Cardiac muscle cell (in vitro differentiated cells and primary cell): ENCODE results near the gene MARK1. TPM values are rescaled to one million over a fixed set of nuclear protein-coding genes. Genes with fewer than 3 reads are reported as not detected.

Experiments
- DNase-seq, 2 donors: peaks; one replicate each; pipeline versions ENCODE4 v3.0.0 to v3.0.0-alpha.2; 2010 to 2017; ENCODE audit warnings: low read depth in 1 of 2, low spot score in 1 of 2
- H3K27ac ChIP-seq: fragments of 200-600 bp; sonication (generic); 2 replicates; pipeline ENCODE4 v1.5.1; 2016
- H3K27me3 ChIP-seq: fragments of 200-600 bp; sonication (generic); 2 replicates; pipeline ENCODE4 v1.6.0; 2016; ENCODE audit warnings: control low read depth
- H3K36me3 ChIP-seq: fragments of 200-600 bp; sonication (generic); 2 replicates; pipeline ENCODE4 v1.5.1; 2016; ENCODE audit warnings: control low read depth
- H3K4me1 ChIP-seq: fragments of 200-600 bp; sonication (generic); 2 replicates; pipeline ENCODE4 v1.8.1; 2017; ENCODE audit warnings: low read depth, mild to moderate bottlenecking, mixed run types
- H3K4me3 ChIP-seq: fragments of 200-600 bp; sonication (generic); 2 replicates; pipeline ENCODE4 v1.5.1; 2016; ENCODE audit warnings: mild to moderate bottlenecking
- H3K9me3 ChIP-seq: fragments of 200-600 bp; sonication (generic); 2 replicates; pipeline ENCODE4 v1.5.1; 2017; ENCODE audit warnings: low read depth, mild to moderate bottlenecking, control low read depth
- CTCF ChIP-seq: IDR thresholded peaks from 2 replicates; pipeline ENCODE4 v1.5.1; 2012; ENCODE audit warnings: low read depth, mild to moderate bottlenecking, low read length
- polyA plus RNA-seq: library from polyadenylated mRNA; unstranded; fragments of >200 nt; fragmentation: Nextera tagmentation; extraction: Ambion mirVana; gene quantifications from 2 replicates; pipeline ENCODE4 v1.2.1, GENCODE V29; 2016
- total RNA-seq: library from RNA; depleted of rRNA; stranded (reverse); fragments of >200 nt; gene quantifications from 2 replicates; pipeline ENCODE4 v1.2.3, GENCODE V29; 2016

MARK1 gene
- total and polyA plus RNA-seq, 2 experiments from 2014 or later = 24.6 to 25.2 TPM

DNA sequence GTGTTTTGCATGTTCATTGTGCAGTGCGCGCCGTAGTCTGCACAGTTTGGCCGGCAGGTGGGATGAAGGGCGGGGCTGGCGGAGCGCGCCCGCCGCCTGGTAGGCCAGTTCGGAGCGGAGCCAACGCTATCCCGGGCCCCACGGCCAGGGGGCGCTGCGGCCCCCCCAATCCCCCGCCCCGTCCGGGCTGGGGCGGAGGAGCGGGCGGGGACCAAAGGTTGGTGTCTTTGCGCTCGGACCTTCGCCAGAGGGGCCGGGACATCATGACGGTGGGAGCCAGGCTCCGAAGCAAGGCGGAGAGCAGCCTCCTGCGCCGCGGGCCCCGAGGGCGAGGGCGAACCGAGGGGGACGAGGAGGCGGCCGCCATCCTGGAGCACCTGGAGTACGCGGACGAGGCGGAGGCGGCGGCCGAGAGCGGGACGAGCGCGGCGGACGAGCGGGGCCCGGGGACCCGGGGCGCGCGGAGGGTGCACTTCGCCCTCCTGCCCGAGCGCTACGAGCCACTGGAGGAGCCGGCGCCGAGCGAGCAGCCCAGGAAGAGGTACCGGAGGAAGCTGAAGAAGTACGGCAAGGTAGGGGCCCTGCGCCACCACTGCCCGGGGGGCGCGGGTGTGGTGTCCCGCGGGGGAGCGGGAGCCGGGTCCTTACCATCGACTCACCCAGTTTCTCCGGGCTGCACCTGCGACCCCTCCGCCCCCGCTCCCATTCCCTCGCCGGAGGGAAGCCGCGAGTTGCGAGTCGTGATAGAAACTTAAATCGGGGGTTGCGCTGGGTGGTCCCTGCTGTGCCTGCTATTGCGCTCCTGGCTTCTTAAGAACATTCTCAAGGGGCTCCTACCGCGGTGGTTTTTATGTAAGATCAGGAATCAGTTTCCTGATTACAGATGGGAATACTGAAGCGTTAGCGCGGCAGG, 162.5 kb downstream of the MARK1 start, which contains the start of gene C1orf115:
Gene C1orf115, plus strand, starts transcription at position 224 of the 913 bp plus-strand sequence. Its CDS starts 40 bp downstream, at position 264.
- H3K36me3 ChIP-seq = no peaks in the 10 kb centered on the region
- no peak within 1 kb of the TSS for H3K27ac ChIP-seq
- H3K27me3 ChIP-seq = peaks cover 45% of the 10 kb centered on the region
- no peaks in the 10 kb centered on the region for H3K4me1 ChIP-seq
- peak within 1 kb of the TSS; percentile 46 for H3K4me3 ChIP-seq
- TF ChIP-seq CTCF = peak; percentile 93
- peak; percentile 62 to 82 for DNase-seq
- no peaks in the 10 kb centered on the region for H3K9me3 ChIP-seq

GRCh38 chr1:220691053-220691684, 163.2 kb downstream of the MARK1 start:
- TF ChIP-seq CTCF = no peak
- H3K4me3 ChIP-seq = peak overlapping the region; percentile 46
- H3K4me1 ChIP-seq = no peaks in the 10 kb centered on the region
- no peaks in the 10 kb centered on the region for H3K9me3 ChIP-seq
- no peak for DNase-seq
- no peaks in the 10 kb centered on the region for H3K36me3 ChIP-seq
- H3K27ac ChIP-seq = no peak overlapping the region
- H3K27me3 ChIP-seq = peaks cover 45% of the 10 kb centered on the region

- Histone ChIP-seq H3K36me3 (no peaks in the 10 kb centered on the region), H3K27me3 (peaks cover 45% of the 10 kb centered on the region), H3K9me3 (no peaks in the 10 kb centered on the region), H3K4me1 (no peaks in the 10 kb centered on the region), H3K27ac (no peak overlapping the region), H3K4me3 (no peak overlapping the region)
- peak in 1 of 2 donors; percentile 37 for DNase-seq
- TF ChIP-seq CTCF = no peak
These were observed 164.7 kb downstream of the MARK1 start for GRCh38 chr1:220692436-220693228.

DNA sequence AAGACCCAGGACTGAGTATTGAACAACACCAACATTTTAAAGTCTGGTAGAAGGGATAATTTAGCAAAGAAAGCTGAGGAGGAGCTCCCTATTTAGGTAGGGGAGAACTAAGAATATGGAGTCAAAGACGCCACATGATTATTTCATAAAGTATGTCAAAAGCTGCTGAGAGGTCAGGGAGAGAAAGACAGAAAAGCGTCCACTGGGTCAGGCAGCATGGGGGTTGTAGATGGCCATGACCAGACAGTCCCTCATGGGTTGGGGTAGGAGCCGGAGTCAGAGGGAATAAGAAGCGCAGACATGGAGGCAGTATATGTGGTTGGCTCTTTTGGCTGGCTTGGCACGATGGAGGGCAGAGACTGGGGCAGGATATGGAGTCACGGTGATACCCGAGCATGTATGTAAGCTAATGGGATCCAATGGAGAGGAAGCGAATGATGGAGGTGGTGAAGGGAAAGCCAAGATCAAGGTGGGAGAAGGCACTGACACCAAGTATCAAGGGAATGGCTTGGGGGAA, 167.0 kb downstream of the MARK1 start:
- H3K27ac ChIP-seq = no peak overlapping the region
- TF ChIP-seq CTCF = no peak
- H3K4me3 ChIP-seq = no peak overlapping the region
- DNase-seq = no peak
- no peaks in the 10 kb centered on the region for H3K36me3 ChIP-seq
- H3K4me1 ChIP-seq = no peaks in the 10 kb centered on the region
- H3K27me3 ChIP-seq = peaks cover 35% of the 10 kb centered on the region
- no peaks in the 10 kb centered on the region for H3K9me3 ChIP-seq

DNA sequence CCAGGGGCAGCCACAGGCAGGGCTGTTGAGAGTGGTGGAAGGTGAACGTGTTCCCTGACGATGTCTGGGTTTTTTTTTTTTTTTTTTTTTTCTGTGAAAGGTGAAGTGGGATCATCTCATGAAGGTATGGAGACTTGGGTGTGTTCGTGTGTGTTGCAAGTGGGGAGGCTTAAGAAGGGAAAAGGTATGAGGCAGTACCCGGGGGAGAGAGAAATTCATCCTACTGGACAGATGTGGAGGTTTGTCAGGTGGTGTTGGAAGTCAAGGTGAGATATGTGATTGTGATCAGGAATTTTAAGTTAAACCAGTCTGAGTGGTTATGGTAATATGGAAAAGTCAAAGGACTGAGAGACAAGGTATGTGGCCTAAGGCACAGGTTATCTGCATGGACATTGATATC, 167.5 kb downstream of the MARK1 start:
- TF ChIP-seq CTCF = no peak
- Histone ChIP-seq H3K4me1 (no peaks in the 10 kb centered on the region), H3K4me3 (no peak overlapping the region), H3K27ac (no peak overlapping the region), H3K36me3 (no peaks in the 10 kb centered on the region), H3K9me3 (no peaks in the 10 kb centered on the region), H3K27me3 (peaks cover 32% of the 10 kb centered on the region)
- DNase-seq = no peak
